RWPE1 (cell line): Measurements from ENCODE around the gene SYDE1.

Source experiments
- CTCF ChIA-PET: fragments of 350-600 bp; sonication (Branson Sonifier 250); formaldehyde crosslinking; extraction: SDS; loops from one replicate; lab custom pipeline; 2021; lab: Yijun Ruan, JAX
- POLR2A ChIA-PET: fragments of 400-600 bp; formaldehyde crosslinking; extraction: SDS; loops from one replicate; lab custom pipeline; 2020; ENCODE audit warnings: antibody characterized with exemption; ENCODE audit not compliant: low non-redundant PET; lab: Yijun Ruan, JAX
- DNase-seq: peaks from one replicate; pipeline ENCODE4 v3.0.0; 2012; ENCODE audit warnings: low spot score
- H3K27ac ChIP-seq: fragments of 450-650 bp; 2 replicates; pipeline ENCODE4 v1.5.1; 2017
- TF ChIP-seq, protein P1 (sequence below): fragments of 450-650 bp; conservative IDR thresholded peaks from 2 replicates; pipeline ENCODE4 v1.5.1; 2017; ENCODE audit warnings: low read depth, mild to moderate bottlenecking

SYDE1 gene

DNA sequence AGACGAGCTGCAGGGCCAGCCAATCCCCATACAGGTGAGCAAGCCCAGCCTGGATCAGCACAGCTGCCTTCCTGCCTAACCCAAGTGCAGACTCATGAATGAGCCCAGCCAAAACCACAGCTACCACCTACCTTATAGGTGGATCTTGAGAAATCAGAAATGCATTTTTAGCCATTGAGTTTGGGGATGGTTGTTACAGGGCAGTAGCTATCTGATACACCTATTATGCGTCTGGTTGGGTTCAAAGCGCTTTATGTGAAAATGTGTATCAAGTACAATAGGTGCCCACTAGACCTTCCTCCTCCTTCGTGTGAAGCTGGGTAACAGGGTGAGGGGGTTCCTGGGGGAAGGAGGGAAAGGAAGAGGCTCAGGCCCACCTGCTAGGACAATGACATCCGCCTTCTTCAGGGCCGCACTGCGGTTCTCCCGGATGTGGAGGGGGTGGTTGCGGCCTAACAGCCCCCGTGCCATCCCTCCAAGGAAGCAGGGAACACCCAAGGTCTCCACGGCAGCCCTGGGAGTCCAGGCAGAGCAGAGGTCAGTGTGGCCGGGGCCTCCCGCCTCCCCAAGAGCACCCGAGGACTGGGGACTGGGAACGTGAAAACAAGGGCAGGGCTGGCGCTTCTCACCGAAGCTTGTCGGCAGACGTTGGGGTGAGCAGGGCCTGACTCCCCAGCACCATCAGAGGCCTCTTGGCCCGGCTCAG, 11.7 kb downstream of the SYDE1 start:
- ChIA-PET POLR2A (interaction anchor here (0.6 kb wide), 1 partner anchor 12 kb away, joined by 3 read pairs; no protein-coding TSS in a partner anchor), CTCF (interaction anchor here (0.7 kb wide), 1 partner anchor 509 kb away, joined by 3 read pairs; no protein-coding TSS in a partner anchor)
- H3K27ac ChIP-seq, result peak overlapping the region; percentile 57; the same call in 1 of the 2 replicates
- TF ChIP-seq, protein P1, sequence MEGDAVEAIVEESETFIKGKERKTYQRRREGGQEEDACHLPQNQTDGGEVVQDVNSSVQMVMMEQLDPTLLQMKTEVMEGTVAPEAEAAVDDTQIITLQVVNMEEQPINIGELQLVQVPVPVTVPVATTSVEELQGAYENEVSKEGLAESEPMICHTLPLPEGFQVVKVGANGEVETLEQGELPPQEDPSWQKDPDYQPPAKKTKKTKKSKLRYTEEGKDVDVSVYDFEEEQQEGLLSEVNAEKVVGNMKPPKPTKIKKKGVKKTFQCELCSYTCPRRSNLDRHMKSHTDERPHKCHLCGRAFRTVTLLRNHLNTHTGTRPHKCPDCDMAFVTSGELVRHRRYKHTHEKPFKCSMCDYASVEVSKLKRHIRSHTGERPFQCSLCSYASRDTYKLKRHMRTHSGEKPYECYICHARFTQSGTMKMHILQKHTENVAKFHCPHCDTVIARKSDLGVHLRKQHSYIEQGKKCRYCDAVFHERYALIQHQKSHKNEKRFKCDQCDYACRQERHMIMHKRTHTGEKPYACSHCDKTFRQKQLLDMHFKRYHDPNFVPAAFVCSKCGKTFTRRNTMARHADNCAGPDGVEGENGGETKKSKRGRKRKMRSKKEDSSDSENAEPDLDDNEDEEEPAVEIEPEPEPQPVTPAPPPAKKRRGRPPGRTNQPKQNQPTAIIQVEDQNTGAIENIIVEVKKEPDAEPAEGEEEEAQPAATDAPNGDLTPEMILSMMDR, result no peak
- DNase-seq, result no peak

DNA sequence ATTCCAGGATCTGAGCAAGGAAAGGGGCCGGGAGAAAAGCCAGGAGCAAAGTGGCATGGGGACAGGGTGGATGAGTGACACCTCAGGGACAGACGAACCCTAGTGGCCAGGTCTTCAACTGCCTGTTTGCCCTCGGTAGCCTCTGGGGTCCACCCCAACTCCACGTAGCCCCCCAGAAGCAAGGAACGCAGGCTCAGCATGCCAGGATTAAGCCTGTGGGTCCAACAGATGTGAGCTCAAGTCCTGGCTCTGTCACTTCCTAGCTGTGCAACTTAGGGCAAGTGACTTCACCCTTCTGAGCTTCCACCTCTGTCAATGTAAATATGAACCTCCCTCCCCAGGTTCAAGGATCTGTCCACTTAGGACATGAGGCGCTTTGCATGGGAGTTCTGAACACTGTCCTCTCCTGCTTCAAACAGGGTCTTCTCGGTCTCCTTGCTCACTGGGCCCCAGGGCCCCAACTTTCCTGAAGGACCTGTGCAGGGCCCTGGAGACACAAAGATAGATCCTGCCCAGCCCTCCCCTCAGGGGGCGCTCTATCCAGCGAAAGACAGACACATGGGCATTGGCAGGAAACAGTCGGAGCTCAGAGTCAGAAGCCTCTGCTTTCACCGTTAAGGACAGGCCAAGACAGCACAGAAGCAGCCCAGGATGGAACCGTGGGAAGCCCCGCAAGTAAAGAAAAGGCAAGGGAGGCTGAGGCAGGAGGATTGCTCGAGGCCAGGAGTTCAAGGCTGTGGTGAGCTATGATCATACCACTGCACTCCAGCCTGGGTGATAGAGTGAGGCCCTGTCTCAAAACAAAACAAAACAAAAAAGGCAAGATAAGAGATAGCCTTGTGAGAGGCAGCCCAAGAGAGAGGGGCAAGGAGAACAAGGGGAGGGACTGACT, 13.2 kb downstream of the SYDE1 start:
- ChIA-PET POLR2A (no interaction called here), CTCF (interaction anchor here (0.5 to 0.6 kb wide), 2 partner anchors 24 to 291 kb away, joined by 3 read pairs; no protein-coding TSS in a partner anchor)
- H3K27ac ChIP-seq, result peak overlapping the region; percentile 3; the same call in 1 of the 2 replicates
- TF ChIP-seq, protein P1, result no peak
- DNase-seq, result no peak

DNA sequence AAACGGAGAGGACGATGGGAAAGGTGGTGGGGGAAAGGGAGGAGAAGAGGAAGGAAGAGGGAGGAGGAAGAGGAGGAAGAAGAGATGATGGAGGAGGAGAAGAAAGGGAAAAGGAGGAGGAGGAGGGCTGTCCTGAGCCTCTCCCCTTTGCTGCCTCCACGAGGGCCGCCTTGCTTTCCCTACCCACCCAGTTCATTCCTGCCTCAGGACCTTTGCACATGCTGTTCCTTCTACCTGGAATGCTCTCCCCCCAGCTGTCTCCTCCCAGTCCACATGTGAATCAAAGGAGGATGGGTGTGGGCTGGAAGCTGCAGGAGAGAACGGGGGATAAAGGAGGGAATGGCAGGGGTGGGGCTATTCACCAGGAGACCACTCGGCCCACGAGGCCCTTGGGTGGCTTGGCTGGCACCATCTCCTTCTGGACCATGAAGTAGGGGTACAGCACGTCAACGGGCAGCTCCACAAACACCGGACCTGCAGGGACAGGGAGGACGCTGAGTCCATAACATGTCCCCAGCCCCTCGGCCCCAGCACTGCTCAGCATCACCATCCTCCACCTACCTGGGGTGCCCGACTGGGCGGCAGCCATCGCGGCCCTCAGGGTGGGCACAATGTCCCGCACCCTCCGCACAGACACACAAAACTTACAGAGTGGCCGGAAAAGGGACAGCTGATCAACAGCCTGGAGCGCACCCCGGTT, 15.3 kb downstream of the SYDE1 start:
- DNase-seq, result no peak
- TF ChIP-seq, protein P1, result no peak
- peak overlapping the region; percentile 87 for H3K27ac ChIP-seq
- ChIA-PET POLR2A (no interaction called here), CTCF (no interaction called here)

DNA sequence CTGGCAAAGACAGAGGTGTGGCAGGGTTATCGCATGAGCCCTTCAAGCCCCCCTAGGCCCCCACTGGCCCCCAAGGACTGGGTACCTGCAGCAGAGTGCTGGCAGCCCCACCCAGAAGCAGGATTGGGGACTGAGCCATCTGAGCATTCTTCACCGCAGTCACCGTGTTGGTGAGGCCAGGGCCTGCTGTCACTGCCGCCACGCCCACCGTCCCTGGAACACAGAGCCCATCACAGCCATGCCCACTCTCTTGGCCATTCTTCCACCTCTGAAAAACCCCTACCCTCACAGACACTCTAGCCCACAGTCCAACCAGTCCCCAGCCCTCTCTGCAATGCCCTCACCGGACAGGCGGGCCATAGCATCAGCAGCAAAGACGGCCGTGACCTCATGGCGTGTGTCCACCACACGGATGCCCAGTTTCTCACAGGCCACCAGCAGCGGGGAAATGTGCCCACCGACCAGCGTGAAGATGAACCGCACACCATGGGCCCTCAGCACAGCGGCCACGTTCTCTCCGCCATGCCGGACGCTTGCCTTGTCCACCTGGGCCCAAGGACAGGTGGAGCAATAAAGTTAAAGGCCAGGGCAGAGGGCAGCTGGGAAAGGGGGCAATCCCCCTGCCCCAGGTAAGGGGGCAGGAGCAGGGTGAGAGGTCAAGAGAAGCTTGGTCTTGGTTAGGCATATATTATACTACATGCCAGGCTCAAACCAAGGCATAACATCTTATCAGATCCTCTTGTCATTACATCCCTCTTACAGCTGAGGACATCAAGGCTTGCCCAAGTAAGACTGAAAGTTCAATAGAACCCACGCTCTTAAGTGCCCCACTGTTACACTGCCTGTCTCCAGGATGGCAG, 16.1 kb downstream of the SYDE1 start:
- peak overlapping the region; percentile 87 for H3K27ac ChIP-seq
- no peak for DNase-seq
- TF ChIP-seq, protein P1, result no peak
- ChIA-PET CTCF (no interaction called here), POLR2A (no interaction called here)

DNA sequence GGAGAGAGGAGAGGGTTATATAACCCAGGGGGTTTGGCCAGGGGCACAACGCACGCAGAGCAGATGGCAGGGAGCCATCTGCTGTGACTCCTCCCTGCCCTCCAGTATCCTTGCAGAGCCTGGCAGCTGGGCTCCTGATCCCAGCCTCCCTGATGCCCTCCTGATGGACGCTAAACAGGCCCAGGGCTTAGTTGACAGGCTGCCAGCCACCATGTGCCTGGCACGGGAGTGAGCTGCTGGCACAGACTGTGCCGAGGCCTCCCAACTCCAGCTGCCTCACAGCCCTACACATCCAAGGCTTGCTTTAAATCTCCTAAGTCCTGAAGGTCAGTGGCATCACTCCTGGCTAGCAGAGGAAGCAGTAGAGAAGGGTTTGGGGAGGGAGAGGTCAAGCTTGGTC, 16.7 kb downstream of the SYDE1 start:
- DNase-seq, result no peak
- ChIA-PET POLR2A (no interaction called here), CTCF (interaction anchor here (0.6 kb wide), 1 partner anchor 819 kb away, joined by 4 read pairs; no protein-coding TSS in a partner anchor)
- H3K27ac ChIP-seq, result peak overlapping the region; percentile 87
- TF ChIP-seq, protein P1, result no peak
